Measurements from ENCODE around the gene GATAD2B. TPM values are rescaled to one million over a fixed set of nuclear protein-coding genes. Genes with fewer than 3 reads are reported as not detected.

GATAD2B gene
- total and polyA plus RNA-seq, 2 of the 4 experiments (the other 2 are of a cell fraction), result 3.8 to 6.2 TPM

- no peak for ATAC-seq (ENCODE audit: low read depth)
- CTCF ChIA-PET, result no interaction called here
- H3K79me1 ChIP-seq (ENCODE audit: low read depth in 1 of 2, low read length in 2 of 2), result peaks cover 15 to 71% of the 10 kb centered on the region in 2 experiments
- DNase-seq, result no peak
- 0 out of 2 replicates have a peak, but pooled peaks cover 9% of the 10 kb centered on the region for H3K9me1 ChIP-seq (ENCODE audit: insufficient read depth, low read length)
- no peaks in the 10 kb centered on the region for H3K27me3 ChIP-seq (ENCODE audit: control insufficient read depth, insufficient read depth, low read length)
- no peak overlapping the region for H3K4me3 ChIP-seq (ENCODE audit: insufficient read depth, low read depth, low read length)
- H3K9me3 ChIP-seq (ENCODE audit: control insufficient read depth, insufficient read depth, low read length), result no peaks in the 10 kb centered on the region
- no peak overlapping the region for H3K4me2 ChIP-seq (ENCODE audit: low read depth, low read length)
- no peak overlapping the region for H3K14ac ChIP-seq (replicated peaks; ENCODE audit: low read depth, low read length)
- H3K18ac ChIP-seq (ENCODE audit: low read depth, low read length), result no peak overlapping the region
- H2BK120ac ChIP-seq (ENCODE audit: low read depth, low read length), result no peak overlapping the region
- in situ Hi-C loops (cut with MboI; ENCODE audit: low sequenced_read_pairs) (no loop called here), intact Hi-C loops (cut with micrococcal nuclease) (no loop called here), dilution Hi-C loops (cut with HindIII; ENCODE audit: low sequenced_read_pairs, unreplicated experiment) (loop anchor here (25.0 kb wide), 1 partner anchor 104 kb away; no protein-coding TSS in a partner anchor)
- H2BK15ac ChIP-seq (ENCODE audit: low read depth, low read length), result no peak overlapping the region
- no peak overlapping the region for H2AK9ac ChIP-seq (replicated peaks; ENCODE audit: low read depth, low read length, poor library complexity)
- no peak overlapping the region for H2AFZ ChIP-seq (replicated peaks; ENCODE audit: low read length, poor library complexity)
- H4K91ac ChIP-seq (ENCODE audit: insufficient read depth, low read depth, low read length), result no peak overlapping the region
- H2BK5ac ChIP-seq (ENCODE audit: low read depth, low read length, poor library complexity, severe bottlenecking), result no peak overlapping the region
- H2AK5ac ChIP-seq (ENCODE audit: low read depth, low read length), result no peak overlapping the region
- TF ChIP-seq BHLHE40 (IDR thresholded peaks at IDR 0.05; ENCODE audit: low read depth, low read length) (no peak), RAD21 (IDR thresholded peaks at IDR 0.05; ENCODE audit: low read length) (no peak), CEBPB (IDR thresholded peaks at IDR 0.05; ENCODE audit: low read depth, low read length) (no peak)
- H3K4ac ChIP-seq (ENCODE audit: low read depth, low read length), result no peak overlapping the region
- WGBS, 2 experiments (ENCODE audit: extremely low coverage in 2 of 2, insufficient read length in 1 of 2), result no CpG with 5 or more reads among the region's 4 CpGs
- no peak overlapping the region for H4K8ac ChIP-seq (ENCODE audit: low read depth in 2 of 2, low read length in 2 of 2)
- H3K27ac ChIP-seq (ENCODE audit: insufficient read depth, low read length), result no peak overlapping the region
- H3K23ac ChIP-seq (ENCODE audit: low read depth, low read length), result no peak overlapping the region
- H3K56ac ChIP-seq (ENCODE audit: extremely low read depth, insufficient read depth, low read length), result no peak overlapping the region
- BruUV-seq (replicated peaks), result no TSS peak
- H3K9ac ChIP-seq (ENCODE audit: low read depth, low read length), result no peak overlapping the region
- peaks cover 4% of the 10 kb centered on the region; the same call in 1 of the 2 replicates for H3K36me3 ChIP-seq (ENCODE audit: control insufficient read depth, insufficient read depth, low read length)
- peaks cover 74% of the 10 kb centered on the region for H4K20me1 ChIP-seq (ENCODE audit: insufficient read depth, low read length)
- no peak overlapping the region for H2BK20ac ChIP-seq (ENCODE audit: low read depth, low read length)
- peaks cover 10% of the 10 kb centered on the region for H3K4me1 ChIP-seq (ENCODE audit: control insufficient read depth, insufficient read depth, low read length)
- H4K5ac ChIP-seq (ENCODE audit: low read depth, low read length), result no peak overlapping the region
- POLR2A ChIA-PET (ENCODE audit: unreplicated experiment), result no interaction called here
Observed at GRCh38 chr1:153916297-153916696, 6.5 kb downstream of the GATAD2B start.
